ENCODE results near the gene MYB.
A peak's percentile ranks its signal among the peaks of the same experiment; 100 is the strongest.

The MYB gene

DNA sequence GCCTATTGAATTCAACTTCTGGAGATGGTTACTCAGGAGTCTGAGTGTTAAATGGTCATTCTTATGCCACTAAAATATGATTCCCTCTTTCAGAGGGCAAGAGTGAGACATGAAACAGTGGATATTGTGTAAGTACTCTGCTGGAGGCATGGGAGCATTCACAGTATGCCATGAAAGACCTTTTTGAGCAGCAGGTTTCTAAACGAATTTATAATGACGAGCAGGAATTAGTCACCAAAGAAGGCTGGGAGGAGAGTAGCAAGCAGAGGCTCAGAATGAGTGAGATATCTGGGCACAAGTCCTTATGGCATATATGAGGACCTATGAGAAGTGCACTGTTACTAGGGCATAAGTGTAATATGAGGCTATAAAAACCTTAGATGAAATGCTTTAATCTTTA, 10.9 kb upstream of the MYB start:
- ChIA-PET POLR2A (no interaction called here), CTCF (interaction anchor here (0.5 to 1.4 kb wide), 5 partner anchors 9 to 693 kb away, joined by 3 to 6 read pairs (median 3); no protein-coding TSS in a partner anchor)
- TF ChIP-seq ZNF391 (tag by site-specific recombination; IDR thresholded peaks at IDR 0.05; ENCODE audit: borderline replicate concordance, low read depth) (no peak), ZNF175 (tag by site-specific recombination; IDR thresholded peaks at IDR 0.05) (no peak), ZNF19 (tag by site-specific recombination; IDR thresholded peaks at IDR 0.05; ENCODE audit: low read depth) (no peak), ZNF530 (tag by site-specific recombination; IDR thresholded peaks at IDR 0.05; ENCODE audit: low read depth) (no peak), ZNF561 (tag by site-specific recombination; IDR thresholded peaks at IDR 0.05; ENCODE audit: borderline replicate concordance) (no peak), ZIC2 (tag by site-specific recombination; IDR thresholded peaks at IDR 0.05) (no peak), ZNF239 (tag by site-specific recombination; IDR thresholded peaks at IDR 0.05) (no peak), ZNF433 (tag by site-specific recombination; IDR thresholded peaks at IDR 0.05; ENCODE audit: low read depth) (no peak), SALL2 (tag by site-specific recombination; IDR thresholded peaks at IDR 0.05; ENCODE audit: borderline replicate concordance) (no peak), ZNF169 (tag by site-specific recombination; IDR thresholded peaks at IDR 0.05) (no peak)
- TF ChIP-seq, protein P1, sequence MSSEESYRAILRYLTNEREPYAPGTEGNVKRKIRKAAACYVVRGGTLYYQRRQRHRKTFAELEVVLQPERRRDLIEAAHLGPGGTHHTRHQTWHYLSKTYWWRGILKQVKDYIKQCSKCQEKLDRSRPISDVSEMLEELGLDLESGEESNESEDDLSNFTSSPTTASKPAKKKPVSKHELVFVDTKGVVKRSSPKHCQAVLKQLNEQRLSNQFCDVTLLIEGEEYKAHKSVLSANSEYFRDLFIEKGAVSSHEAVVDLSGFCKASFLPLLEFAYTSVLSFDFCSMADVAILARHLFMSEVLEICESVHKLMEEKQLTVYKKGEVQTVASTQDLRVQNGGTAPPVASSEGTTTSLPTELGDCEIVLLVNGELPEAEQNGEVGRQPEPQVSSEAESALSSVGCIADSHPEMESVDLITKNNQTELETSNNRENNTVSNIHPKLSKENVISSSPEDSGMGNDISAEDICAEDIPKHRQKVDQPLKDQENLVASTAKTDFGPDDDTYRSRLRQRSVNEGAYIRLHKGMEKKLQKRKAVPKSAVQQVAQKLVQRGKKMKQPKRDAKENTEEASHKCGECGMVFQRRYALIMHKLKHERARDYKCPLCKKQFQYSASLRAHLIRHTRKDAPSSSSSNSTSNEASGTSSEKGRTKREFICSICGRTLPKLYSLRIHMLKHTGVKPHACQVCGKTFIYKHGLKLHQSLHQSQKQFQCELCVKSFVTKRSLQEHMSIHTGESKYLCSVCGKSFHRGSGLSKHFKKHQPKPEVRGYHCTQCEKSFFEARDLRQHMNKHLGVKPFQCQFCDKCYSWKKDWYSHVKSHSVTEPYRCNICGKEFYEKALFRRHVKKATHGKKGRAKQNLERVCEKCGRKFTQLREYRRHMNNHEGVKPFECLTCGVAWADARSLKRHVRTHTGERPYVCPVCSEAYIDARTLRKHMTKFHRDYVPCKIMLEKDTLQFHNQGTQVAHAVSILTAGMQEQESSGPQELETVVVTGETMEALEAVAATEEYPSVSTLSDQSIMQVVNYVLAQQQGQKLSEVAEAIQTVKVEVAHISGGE (tag by site-specific recombination; conservative IDR thresholded peaks at IDR 0.05; ENCODE audit: low read depth), result no peak
- TF ChIP-seq, protein P2, sequence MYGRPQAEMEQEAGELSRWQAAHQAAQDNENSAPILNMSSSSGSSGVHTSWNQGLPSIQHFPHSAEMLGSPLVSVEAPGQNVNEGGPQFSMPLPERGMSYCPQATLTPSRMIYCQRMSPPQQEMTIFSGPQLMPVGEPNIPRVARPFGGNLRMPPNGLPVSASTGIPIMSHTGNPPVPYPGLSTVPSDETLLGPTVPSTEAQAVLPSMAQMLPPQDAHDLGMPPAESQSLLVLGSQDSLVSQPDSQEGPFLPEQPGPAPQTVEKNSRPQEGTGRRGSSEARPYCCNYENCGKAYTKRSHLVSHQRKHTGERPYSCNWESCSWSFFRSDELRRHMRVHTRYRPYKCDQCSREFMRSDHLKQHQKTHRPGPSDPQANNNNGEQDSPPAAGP (tag by site-specific recombination; IDR thresholded peaks at IDR 0.05), result no peak
- TF ChIP-seq, protein P3, sequence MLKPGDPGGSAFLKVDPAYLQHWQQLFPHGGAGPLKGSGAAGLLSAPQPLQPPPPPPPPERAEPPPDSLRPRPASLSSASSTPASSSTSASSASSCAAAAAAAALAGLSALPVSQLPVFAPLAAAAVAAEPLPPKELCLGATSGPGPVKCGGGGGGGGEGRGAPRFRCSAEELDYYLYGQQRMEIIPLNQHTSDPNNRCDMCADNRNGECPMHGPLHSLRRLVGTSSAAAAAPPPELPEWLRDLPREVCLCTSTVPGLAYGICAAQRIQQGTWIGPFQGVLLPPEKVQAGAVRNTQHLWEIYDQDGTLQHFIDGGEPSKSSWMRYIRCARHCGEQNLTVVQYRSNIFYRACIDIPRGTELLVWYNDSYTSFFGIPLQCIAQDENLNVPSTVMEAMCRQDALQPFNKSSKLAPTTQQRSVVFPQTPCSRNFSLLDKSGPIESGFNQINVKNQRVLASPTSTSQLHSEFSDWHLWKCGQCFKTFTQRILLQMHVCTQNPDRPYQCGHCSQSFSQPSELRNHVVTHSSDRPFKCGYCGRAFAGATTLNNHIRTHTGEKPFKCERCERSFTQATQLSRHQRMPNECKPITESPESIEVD (tag by site-specific recombination; IDR thresholded peaks at IDR 0.05), result no peak
- TF ChIP-seq, protein P4, sequence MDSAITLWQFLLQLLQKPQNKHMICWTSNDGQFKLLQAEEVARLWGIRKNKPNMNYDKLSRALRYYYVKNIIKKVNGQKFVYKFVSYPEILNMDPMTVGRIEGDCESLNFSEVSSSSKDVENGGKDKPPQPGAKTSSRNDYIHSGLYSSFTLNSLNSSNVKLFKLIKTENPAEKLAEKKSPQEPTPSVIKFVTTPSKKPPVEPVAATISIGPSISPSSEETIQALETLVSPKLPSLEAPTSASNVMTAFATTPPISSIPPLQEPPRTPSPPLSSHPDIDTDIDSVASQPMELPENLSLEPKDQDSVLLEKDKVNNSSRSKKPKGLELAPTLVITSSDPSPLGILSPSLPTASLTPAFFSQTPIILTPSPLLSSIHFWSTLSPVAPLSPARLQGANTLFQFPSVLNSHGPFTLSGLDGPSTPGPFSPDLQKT (IDR thresholded peaks at IDR 0.05; ENCODE audit: borderline replicate concordance, low read depth, low read length), result no peak
- TF ChIP-seq, protein P5, sequence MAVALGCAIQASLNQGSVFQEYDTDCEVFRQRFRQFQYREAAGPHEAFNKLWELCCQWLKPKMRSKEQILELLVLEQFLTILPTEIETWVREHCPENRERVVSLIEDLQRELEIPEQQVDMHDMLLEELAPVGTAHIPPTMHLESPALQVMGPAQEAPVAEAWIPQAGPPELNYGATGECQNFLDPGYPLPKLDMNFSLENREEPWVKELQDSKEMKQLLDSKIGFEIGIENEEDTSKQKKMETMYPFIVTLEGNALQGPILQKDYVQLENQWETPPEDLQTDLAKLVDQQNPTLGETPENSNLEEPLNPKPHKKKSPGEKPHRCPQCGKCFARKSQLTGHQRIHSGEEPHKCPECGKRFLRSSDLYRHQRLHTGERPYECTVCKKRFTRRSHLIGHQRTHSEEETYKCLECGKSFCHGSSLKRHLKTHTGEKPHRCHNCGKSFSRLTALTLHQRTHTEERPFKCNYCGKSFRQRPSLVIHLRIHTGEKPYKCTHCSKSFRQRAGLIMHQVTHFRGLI (tag by site-specific recombination; IDR thresholded peaks at IDR 0.05), result no peak
- Histone ChIP-seq H3K27ac (ENCODE audit: extremely low read depth, low read depth, low read length) (no peak overlapping the region), H3K36me3 (ENCODE audit: control insufficient read depth in 2 of 2, insufficient read depth in 1 of 2, low read length in 2 of 2) (no peaks in the 10 kb centered on the region), H3K4me3 (ENCODE audit: low read depth, low read length) (no peak overlapping the region), H3K9me3 (ENCODE audit: control insufficient read depth, insufficient read depth, low read depth, low read length) (no peaks in the 10 kb centered on the region), H3K4me1 (ENCODE audit: control insufficient read depth, insufficient read depth, low read length) (no peaks in the 10 kb centered on the region)

DNA sequence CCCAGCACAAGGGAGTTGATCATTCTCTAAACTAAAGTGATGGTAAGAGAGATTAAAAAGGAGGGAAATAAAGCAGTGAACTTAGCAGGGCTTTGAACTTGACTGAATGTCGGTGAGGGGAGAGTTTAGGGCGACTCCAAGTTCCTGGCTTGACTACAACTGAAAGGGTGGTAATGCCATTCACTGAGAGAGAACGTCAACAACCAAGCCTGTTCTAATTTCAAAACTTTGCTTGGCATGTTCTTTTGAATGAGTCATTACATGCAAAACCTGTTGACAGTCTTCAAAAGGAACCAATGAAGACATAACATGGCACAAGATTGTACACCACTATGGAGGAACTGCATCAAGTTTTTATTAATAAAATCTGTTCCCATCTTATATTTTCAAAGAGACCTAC, 10.3 kb upstream of the MYB start:
- ChIA-PET CTCF (interaction anchor here (0.9 kb wide), 1 partner anchor 8 kb away, joined by 4 read pairs; no protein-coding TSS in a partner anchor), POLR2A (no interaction called here)
- Histone ChIP-seq H3K4me3 (ENCODE audit: low read depth, low read length) (no peak overlapping the region), H3K9me3 (ENCODE audit: control insufficient read depth, insufficient read depth, low read depth, low read length) (no peaks in the 10 kb centered on the region), H3K36me3 (ENCODE audit: control insufficient read depth in 2 of 2, insufficient read depth in 1 of 2, low read length in 2 of 2) (no peaks in the 10 kb centered on the region), H3K27ac (ENCODE audit: extremely low read depth, low read depth, low read length) (no peak overlapping the region), H3K4me1 (ENCODE audit: control insufficient read depth, insufficient read depth, low read length) (no peaks in the 10 kb centered on the region)
- TF ChIP-seq SCRT2 (tag by site-specific recombination; IDR thresholded peaks at IDR 0.05), result peak; percentile 67
- TF ChIP-seq, protein P5 (tag by site-specific recombination; IDR thresholded peaks at IDR 0.05), result no peak

All from HEK293 (cell line).